Stomach (tissue), 4 donors: ENCODE data around the gene LCE2C.

ENCODE experiments used
- CTCF ChIP-seq, 7 experiments: fragments of 450-650 bp in 4 of 7; fragments of 200-600 bp in 3 of 7; sonication (generic) in 3 of 7; IDR thresholded peaks; one replicate each; pipeline ENCODE4 v1.5.1; 2016 to 2019; ENCODE audit warnings: antibody characterized with exemption in 7 of 7, control low read depth in 2 of 7, mild to moderate bottlenecking in 1 of 7
- EP300 ChIP-seq: sonication (generic); formaldehyde crosslinking; IDR thresholded peaks from one replicate; pipeline ENCODE4 v1.6.1; 2017; ENCODE audit warnings: antibody characterized with exemption
- POLR2A ChIP-seq, 4 donors: fragments of 450-650 bp; IDR thresholded peaks; one replicate each; pipeline ENCODE4 v1.6.1; 2016; ENCODE audit warnings: antibody characterized with exemption in 4 of 4, control low read depth in 2 of 4, mild to moderate bottlenecking in 1 of 4, moderate library complexity in 1 of 4
- POLR2AphosphoS5 ChIP-seq, 3 donors: sonication (generic); formaldehyde crosslinking; IDR thresholded peaks; one replicate each; pipeline ENCODE4 v1.6.1; 2016; ENCODE audit warnings: antibody characterized with exemption in 3 of 3

- TF ChIP-seq POLR2A (IDR thresholded peaks at IDR 0.05) (no peak), CTCF (IDR thresholded peaks at IDR 0.05) (no peak), POLR2AphosphoS5 (IDR thresholded peaks at IDR 0.05) (no peak), EP300 (no peak)
These were observed 22.9 kb downstream of the LCE2C start, which contains the start of gene LCE2A for GRCh38 chr1:152697701-152698600.
